Activated CD8-positive, alpha-beta memory T cell treated with anti-CD3 and anti-CD28 coated beads, Interleukin-2, amount 50 U/mL, for 48 hours (primary cell): ENCODE measurements around the gene EDEM3.
"Not testable (repeated sequence)": the region's sequence is repeated elsewhere in the genome, so short reads cannot be mapped to it uniquely, and the experiment has no call there.

Source experiments
- DNase-seq: peaks from one replicate; pipeline ENCODE4 v3.0.0-alpha.2; 2020

Gene EDEM3

DNA sequence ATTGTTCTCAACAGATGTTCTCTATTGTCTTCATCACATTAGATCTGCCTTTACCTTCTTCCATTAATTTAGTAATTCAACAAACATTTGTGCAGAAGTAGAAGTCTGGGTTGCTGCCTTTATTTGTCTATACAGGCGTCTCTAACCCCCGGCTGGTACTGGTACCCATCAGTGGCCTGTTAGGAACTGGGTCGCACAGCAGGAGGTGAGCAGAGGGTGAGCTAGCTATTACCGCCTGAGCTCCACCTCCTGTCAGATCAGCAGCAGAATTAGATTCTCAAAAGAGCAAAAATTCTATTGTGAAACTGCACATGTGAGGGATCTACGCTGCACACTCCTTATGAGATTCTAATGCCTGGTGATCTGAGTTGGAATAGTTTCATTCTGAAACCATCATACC, 12.9 kb upstream of the EDEM3 start:
- DNase-seq, result no peak

DNA sequence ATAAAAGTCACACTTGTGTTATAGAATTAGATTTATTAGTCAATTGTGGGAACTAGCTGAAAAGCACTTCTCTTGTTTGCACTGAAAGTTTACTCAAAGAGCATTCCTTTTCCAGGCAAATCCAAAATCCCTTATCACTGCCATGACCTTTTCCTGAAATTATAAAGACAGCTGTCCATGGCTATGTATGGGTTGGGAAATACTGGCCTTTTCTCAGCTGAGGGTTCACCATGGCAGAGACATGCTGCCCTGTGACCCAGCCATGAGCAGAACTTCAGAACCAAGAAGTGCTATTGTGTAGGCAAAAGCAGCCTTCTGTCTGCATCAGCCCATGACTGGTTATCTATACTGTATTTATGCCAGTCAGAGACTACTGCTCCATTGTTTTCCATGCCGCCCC, 9.8 kb upstream of the EDEM3 start:
- DNase-seq, result no peak

DNA sequence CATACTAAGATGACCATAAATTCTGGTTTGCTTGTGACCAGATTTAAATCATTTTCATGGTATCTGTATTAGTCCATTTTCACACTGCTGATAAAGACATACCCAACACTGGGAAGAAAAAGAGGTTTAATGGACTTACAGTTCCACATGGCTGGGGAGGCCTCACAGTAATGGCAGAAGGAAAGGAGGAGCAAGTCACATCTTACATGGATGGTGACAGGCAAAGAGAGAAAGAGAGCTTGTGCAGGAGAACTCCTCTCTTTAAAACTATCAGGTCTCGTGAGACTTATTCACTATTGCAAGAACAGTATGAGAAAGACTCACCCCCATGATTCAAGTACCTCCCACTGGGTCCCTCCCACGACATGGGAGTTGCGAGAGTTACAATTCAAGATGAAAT, 8.9 kb upstream of the EDEM3 start:
- not testable (repeated sequence) for DNase-seq

- no peak for DNase-seq
These were observed 7.4 kb upstream of the EDEM3 start for GRCh38 chr1:184761969-184762485.

- no peak for DNase-seq
These were observed 5.0 kb upstream of the EDEM3 start for GRCh38 chr1:184759651-184760050.

- no peak for DNase-seq
These were observed 4.5 kb upstream of the EDEM3 start for GRCh38 chr1:184759112-184759511.

DNA sequence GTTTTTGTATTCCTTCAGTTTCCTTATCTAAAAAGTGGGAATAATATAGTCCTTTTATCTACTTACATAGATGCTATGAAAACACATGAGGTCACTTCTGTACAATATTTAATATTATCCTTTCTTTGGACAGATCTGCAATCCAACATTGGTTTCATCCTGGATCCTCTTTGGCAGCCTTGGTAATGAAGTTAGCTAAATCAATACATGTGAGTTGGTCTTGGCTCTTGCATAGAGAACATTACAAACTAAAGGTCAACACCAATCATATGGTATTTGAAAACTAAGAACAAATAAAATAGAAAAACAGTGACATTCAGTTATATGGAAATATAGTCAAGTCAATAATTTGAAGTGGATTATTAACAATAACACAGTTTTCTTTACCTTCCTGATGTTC, 3.2 kb upstream of the EDEM3 start:
- no peak for DNase-seq

- DNase-seq, result no peak
These were observed 2.7 kb upstream of the EDEM3 start for GRCh38 chr1:184757406-184757805.

- no peak for DNase-seq
These were observed 788 bp upstream of the EDEM3 start for GRCh38 chr1:184755226-184756065.

- DNase-seq, result peak; percentile 81
These were observed 816 bp downstream of the EDEM3 start for GRCh38 chr1:184753608-184754475.

- DNase-seq, result no peak
These were observed 1.5 kb downstream of the EDEM3 start for GRCh38 chr1:184753117-184753516.

- no peak for DNase-seq
These were observed 2.0 kb downstream of the EDEM3 start for GRCh38 chr1:184752656-184753055.

DNA sequence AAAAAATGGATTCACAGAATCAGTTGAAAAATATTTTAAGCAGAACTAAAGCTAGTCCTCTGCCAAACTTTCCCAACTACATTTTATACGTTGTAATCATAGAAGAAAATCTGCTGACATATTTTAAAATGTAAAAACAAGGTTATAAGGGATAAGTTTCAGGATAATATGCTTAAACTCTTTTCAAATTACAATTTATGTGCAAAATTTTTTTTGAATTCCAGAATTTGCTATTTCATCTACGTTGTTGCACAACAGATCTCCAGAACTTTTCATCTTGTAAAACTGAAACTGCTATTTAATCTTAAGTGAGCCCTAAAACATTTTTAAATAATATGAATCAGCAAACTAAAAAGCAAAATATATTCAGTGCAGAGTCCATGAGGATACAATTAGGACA, 5.9 kb downstream of the EDEM3 start:
- DNase-seq, result no peak

GRCh38 chr1:184747089-184747955, 7.3 kb downstream of the EDEM3 start:
- no peak for DNase-seq

DNA sequence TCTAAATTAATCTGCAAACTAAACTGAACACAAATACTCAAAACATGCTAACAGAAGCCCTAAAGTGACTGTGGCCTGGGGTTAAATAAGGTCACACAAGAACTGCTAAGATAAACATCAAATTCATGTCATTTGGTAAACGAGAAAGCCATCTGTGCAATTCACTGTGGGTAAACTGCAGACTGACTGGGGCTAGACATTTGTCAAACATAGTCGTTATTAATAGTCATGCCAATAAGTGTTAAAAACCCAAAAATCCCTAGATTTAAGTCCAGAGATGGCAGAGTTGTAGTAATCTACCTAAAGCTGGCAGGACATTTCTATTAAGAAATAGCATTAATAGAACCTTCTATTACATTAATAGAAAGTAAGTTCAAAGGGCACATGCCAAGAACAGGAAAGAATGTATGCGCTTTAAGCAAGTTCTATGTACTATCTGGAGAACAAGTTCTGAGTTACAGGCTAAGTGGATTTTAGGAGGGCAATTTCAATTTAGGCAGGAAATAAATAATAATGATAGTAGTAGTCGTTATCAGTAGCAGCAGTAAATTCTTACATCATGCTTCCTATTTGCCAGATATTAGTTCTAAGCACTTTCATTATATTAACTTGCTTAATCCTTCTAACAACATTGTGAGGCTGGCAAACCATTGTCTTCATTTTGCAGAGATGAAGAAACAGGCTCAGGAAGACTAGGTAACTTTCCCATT, 8.6 kb downstream of the EDEM3 start:
- DNase-seq, result no peak

DNA sequence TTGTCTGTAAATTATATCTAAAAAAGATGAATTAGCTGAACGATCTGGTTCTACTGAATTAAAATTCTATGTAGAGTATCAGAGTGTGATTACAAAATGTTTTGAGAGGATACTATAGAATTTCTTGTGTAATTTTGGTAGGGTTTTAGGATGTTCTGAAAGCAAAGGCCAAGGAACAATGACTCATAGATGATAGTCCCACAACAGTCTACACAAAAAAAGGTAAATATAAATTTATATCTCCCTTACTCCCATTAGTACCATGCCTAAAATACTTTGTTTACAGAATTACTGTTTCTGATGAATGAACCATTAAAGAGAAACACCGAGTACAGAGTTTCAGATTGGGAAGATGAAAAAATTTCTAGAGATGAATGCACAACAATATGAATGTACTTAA, 9.5 kb downstream of the EDEM3 start:
- DNase-seq, result no peak

GRCh38 chr1:184743062-184743756, 11.4 kb downstream of the EDEM3 start:
- no peak for DNase-seq

DNA sequence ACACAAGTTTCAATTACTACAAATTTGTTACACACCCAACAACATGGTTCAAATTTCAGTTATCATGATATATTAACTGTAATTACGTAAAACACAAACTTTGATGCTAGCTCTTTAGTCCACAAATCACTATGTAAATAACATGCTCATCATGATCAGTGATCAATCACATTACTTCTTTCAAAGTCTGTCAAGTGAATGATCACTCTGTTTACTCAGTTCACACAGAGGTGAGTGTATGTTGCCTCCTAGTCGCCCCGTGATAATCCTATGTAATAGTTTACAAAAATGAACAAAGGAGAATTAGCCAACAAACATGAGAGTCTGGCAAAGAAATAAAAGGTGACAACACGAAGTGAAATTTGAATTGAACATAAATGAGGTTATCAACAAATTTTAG, 14.3 kb downstream of the EDEM3 start:
- no peak for DNase-seq

DNA sequence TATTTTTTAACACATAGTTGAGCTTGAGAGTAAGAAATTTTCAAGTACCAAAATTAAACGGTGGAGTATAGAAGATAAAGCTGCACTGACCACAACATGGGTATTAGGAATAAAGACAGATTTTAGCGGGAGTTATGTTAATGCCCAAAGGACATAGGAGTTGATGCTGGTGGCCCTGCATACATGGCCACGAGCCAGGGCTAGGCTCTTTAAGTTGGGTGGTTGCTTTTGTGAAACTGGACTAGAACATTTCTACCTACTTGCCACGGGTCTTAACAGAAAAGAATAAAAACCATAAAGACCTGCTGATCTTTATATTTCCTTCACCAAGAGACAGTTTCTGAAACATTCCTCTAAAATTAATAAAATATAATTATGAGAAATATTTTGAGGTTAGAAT, 14.9 kb downstream of the EDEM3 start:
- DNase-seq, result no peak

DNA sequence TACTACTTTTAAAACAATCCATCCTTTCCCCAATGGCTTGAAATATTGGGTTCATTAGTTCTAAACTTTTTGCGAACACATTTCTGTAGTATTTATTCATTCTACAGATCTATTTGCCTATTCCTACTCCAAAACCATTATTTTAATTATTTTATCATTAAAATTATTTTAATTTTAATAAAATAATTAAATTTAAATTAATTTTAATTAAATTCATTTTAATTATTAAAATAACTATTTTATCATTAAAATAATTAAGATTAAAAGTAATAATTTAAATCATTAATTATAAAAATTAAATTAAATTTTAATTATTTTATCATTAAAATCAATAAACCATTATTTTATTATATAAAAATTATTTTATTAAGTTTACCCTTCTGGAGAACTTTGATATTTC, 15.6 kb downstream of the EDEM3 start:
- DNase-seq, result no peak

DNA sequence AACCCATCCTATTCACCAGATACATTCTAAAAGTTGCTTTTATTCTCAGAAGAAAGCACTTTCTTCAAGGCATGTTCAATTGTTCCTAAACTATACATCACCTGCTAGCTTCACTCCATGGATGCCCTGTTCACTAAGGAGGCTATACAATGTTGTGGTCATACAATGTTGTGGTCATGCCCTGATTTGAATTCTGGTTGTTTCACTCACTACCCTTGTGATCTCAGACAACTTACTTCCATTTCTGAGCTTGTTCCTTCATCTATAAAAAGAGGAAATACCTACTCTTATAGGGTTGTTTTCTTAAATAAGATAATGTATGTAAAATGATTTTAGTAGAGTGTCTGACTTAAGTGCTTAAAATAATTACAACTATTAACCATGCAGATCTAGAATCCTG, 19.7 kb downstream of the EDEM3 start:
- DNase-seq, result no peak

- DNase-seq, result no peak
These were observed 29.8 kb downstream of the EDEM3 start for GRCh38 chr1:184724843-184725242.
